Measurements from ENCODE around the gene CNGA4.

Gene CNGA4

GRCh38 chr11:6238902-6239301 lies at the start of gene CNGA4:
Gene CNGA4 (plus strand): TSS chr11:6239089. CDS start chr11:6239207, 118 bp downstream.
- H3K27ac ChIP-seq (ENCODE audit: low read depth, low read length): no peak within 1 kb of the TSS

GRCh38 chr11:6191742-6192141 lies 47.1 kb upstream of the CNGA4 start:
- H3K4me3 ChIP-seq (ENCODE audit: low read depth, low read length): no peak overlapping the region
- no peak overlapping the region for H3K27ac ChIP-seq (ENCODE audit: low read depth, low read length)
- no peaks in the 10 kb centered on the region for H3K4me1 ChIP-seq (ENCODE audit: control insufficient read depth, insufficient read depth, low read length)

More at GRCh38 chr11:6238902-6239301, at the start of gene CNGA4:
- Histone ChIP-seq H3K36me3 (ENCODE audit: control insufficient read depth, insufficient read depth, low read length) (no peaks in the 10 kb centered on the region), H3K4me1 (ENCODE audit: control insufficient read depth, insufficient read depth, low read length) (0 out of 2 replicates have a peak, but pooled peaks cover under 1% of the 10 kb centered on the region), H3K9ac (ENCODE audit: low read length) (no peak within 1 kb of the TSS), H3K27me3 (ENCODE audit: control insufficient read depth, insufficient read depth, low read length) (no peaks in the 10 kb centered on the region), H3K9me3 (ENCODE audit: control insufficient read depth, insufficient read depth, low read depth, low read length) (no peaks in the 10 kb centered on the region), H3K4me3 (ENCODE audit: low read depth, low read length) (no peak within 1 kb of the TSS)

GRCh38 chr11:6194065-6194581 lies 44.8 kb upstream of the CNGA4 start:
- Histone ChIP-seq H3K27ac (ENCODE audit: low read depth, low read length) (no peak overlapping the region), H3K9me3 (ENCODE audit: control insufficient read depth, insufficient read depth, low read depth, low read length) (no peaks in the 10 kb centered on the region), H3K4me3 (ENCODE audit: low read depth, low read length) (no peak overlapping the region), H3K4me1 (ENCODE audit: control insufficient read depth, insufficient read depth, low read length) (no peaks in the 10 kb centered on the region), H3K27me3 (ENCODE audit: control insufficient read depth, insufficient read depth, low read length) (no peaks in the 10 kb centered on the region), H3K9ac (ENCODE audit: low read length) (no peak overlapping the region), H3K36me3 (ENCODE audit: control insufficient read depth, insufficient read depth, low read length) (no peaks in the 10 kb centered on the region)

More at GRCh38 chr11:6191742-6192141, 47.1 kb upstream of the CNGA4 start:
- Histone ChIP-seq H3K36me3 (ENCODE audit: control insufficient read depth, insufficient read depth, low read length) (no peaks in the 10 kb centered on the region), H3K9ac (ENCODE audit: low read length) (no peak overlapping the region), H3K27me3 (ENCODE audit: control insufficient read depth, insufficient read depth, low read length) (no peaks in the 10 kb centered on the region), H3K9me3 (ENCODE audit: control insufficient read depth, insufficient read depth, low read depth, low read length) (no peaks in the 10 kb centered on the region)

GRCh38 chr11:6196396-6196795 lies 42.5 kb upstream of the CNGA4 start:
- H3K27me3 ChIP-seq (ENCODE audit: control insufficient read depth, insufficient read depth, low read length): no peaks in the 10 kb centered on the region
- no peaks in the 10 kb centered on the region; the same call in 1 of the 2 replicates for H3K4me1 ChIP-seq (ENCODE audit: control insufficient read depth, insufficient read depth, low read length)
- no peaks in the 10 kb centered on the region for H3K36me3 ChIP-seq (ENCODE audit: control insufficient read depth, insufficient read depth, low read length)
- no peaks in the 10 kb centered on the region for H3K9me3 ChIP-seq (ENCODE audit: control insufficient read depth, insufficient read depth, low read depth, low read length)
- no peak overlapping the region for H3K9ac ChIP-seq (ENCODE audit: low read length)
- no peak overlapping the region for H3K4me3 ChIP-seq (ENCODE audit: low read depth, low read length)
- H3K27ac ChIP-seq (ENCODE audit: low read depth, low read length): no peak overlapping the region

- Histone ChIP-seq H3K36me3 (ENCODE audit: control insufficient read depth, insufficient read depth, low read length) (no peaks in the 10 kb centered on the region), H3K27ac (ENCODE audit: low read depth, low read length) (no peak overlapping the region), H3K4me3 (ENCODE audit: low read depth, low read length) (no peak overlapping the region)
Measured at GRCh38 chr11:6197466-6198200, 41.3 kb upstream of the CNGA4 start.

GRCh38 chr11:6199174-6199810 lies 39.6 kb upstream of the CNGA4 start, which contains the start of gene OR52W1:
Gene OR52W1 (plus strand): TSS chr11:6199224. CDS start chr11:6199224, 0 bp downstream.
- Histone ChIP-seq H3K4me3 (ENCODE audit: low read depth, low read length) (no peak within 1 kb of the TSS), H3K27ac (ENCODE audit: low read depth, low read length) (no peak within 1 kb of the TSS), H3K36me3 (ENCODE audit: control insufficient read depth, insufficient read depth, low read length) (no peaks in the 10 kb centered on the region), H3K9me3 (ENCODE audit: control insufficient read depth, insufficient read depth, low read depth, low read length) (no peaks in the 10 kb centered on the region), H3K4me1 (ENCODE audit: control insufficient read depth, insufficient read depth, low read length) (no peaks in the 10 kb centered on the region; the same call in 1 of the 2 replicates), H3K27me3 (ENCODE audit: control insufficient read depth, insufficient read depth, low read length) (no peaks in the 10 kb centered on the region), H3K9ac (ENCODE audit: low read length) (no peak within 1 kb of the TSS)

More at GRCh38 chr11:6197466-6198200, 41.3 kb upstream of the CNGA4 start:
- Histone ChIP-seq H3K27me3 (ENCODE audit: control insufficient read depth, insufficient read depth, low read length) (no peaks in the 10 kb centered on the region), H3K4me1 (ENCODE audit: control insufficient read depth, insufficient read depth, low read length) (no peaks in the 10 kb centered on the region; the same call in 1 of the 2 replicates), H3K9me3 (ENCODE audit: control insufficient read depth, insufficient read depth, low read depth, low read length) (no peaks in the 10 kb centered on the region), H3K9ac (ENCODE audit: low read length) (no peak overlapping the region)

GRCh38 chr11:6200975-6201374 lies 37.9 kb upstream of the CNGA4 start:
- Histone ChIP-seq H3K27ac (ENCODE audit: low read depth, low read length) (no peak overlapping the region), H3K27me3 (ENCODE audit: control insufficient read depth, insufficient read depth, low read length) (no peaks in the 10 kb centered on the region), H3K4me3 (ENCODE audit: low read depth, low read length) (no peak overlapping the region), H3K4me1 (ENCODE audit: control insufficient read depth, insufficient read depth, low read length) (no peaks in the 10 kb centered on the region; the same call in 1 of the 2 replicates), H3K9me3 (ENCODE audit: control insufficient read depth, insufficient read depth, low read depth, low read length) (no peaks in the 10 kb centered on the region), H3K9ac (ENCODE audit: low read length) (no peak overlapping the region), H3K36me3 (ENCODE audit: control insufficient read depth, insufficient read depth, low read length) (peaks cover 9% of the 10 kb centered on the region)

GRCh38 chr11:6201481-6201880 lies 37.4 kb upstream of the CNGA4 start:
- H3K27me3 ChIP-seq (ENCODE audit: control insufficient read depth, insufficient read depth, low read length): no peaks in the 10 kb centered on the region
- no peaks in the 10 kb centered on the region for H3K9me3 ChIP-seq (ENCODE audit: control insufficient read depth, insufficient read depth, low read depth, low read length)
- no peak overlapping the region for H3K4me3 ChIP-seq (ENCODE audit: low read depth, low read length)
- no peak overlapping the region for H3K9ac ChIP-seq (ENCODE audit: low read length)
- H3K4me1 ChIP-seq (ENCODE audit: control insufficient read depth, insufficient read depth, low read length): no peaks in the 10 kb centered on the region; the same call in 1 of the 2 replicates
- H3K27ac ChIP-seq (ENCODE audit: low read depth, low read length): no peak overlapping the region
- peaks cover 9% of the 10 kb centered on the region for H3K36me3 ChIP-seq (ENCODE audit: control insufficient read depth, insufficient read depth, low read length)

GRCh38 chr11:6202041-6202440 lies 36.8 kb upstream of the CNGA4 start:
- Histone ChIP-seq H3K4me1 (ENCODE audit: control insufficient read depth, insufficient read depth, low read length) (no peaks in the 10 kb centered on the region; the same call in 1 of the 2 replicates), H3K36me3 (ENCODE audit: control insufficient read depth, insufficient read depth, low read length) (peaks cover 9% of the 10 kb centered on the region), H3K4me3 (ENCODE audit: low read depth, low read length) (no peak overlapping the region), H3K27ac (ENCODE audit: low read depth, low read length) (no peak overlapping the region), H3K27me3 (ENCODE audit: control insufficient read depth, insufficient read depth, low read length) (no peaks in the 10 kb centered on the region), H3K9ac (ENCODE audit: low read length) (no peak overlapping the region), H3K9me3 (ENCODE audit: control insufficient read depth, insufficient read depth, low read depth, low read length) (no peaks in the 10 kb centered on the region)

- H3K36me3 ChIP-seq (ENCODE audit: control insufficient read depth, insufficient read depth, low read length): peaks cover 15% of the 10 kb centered on the region
- no peaks in the 10 kb centered on the region; the same call in 1 of the 2 replicates for H3K4me1 ChIP-seq (ENCODE audit: control insufficient read depth, insufficient read depth, low read length)
- no peak overlapping the region for H3K27ac ChIP-seq (ENCODE audit: low read depth, low read length)
Measured at GRCh38 chr11:6203327-6203726, 35.6 kb upstream of the CNGA4 start.

GRCh38 chr11:6204706-6205105 lies 34.2 kb upstream of the CNGA4 start:
- Histone ChIP-seq H3K9me3 (ENCODE audit: control insufficient read depth, insufficient read depth, low read depth, low read length) (no peaks in the 10 kb centered on the region), H3K4me3 (ENCODE audit: low read depth, low read length) (no peak overlapping the region), H3K36me3 (ENCODE audit: control insufficient read depth, insufficient read depth, low read length) (peaks cover 18% of the 10 kb centered on the region), H3K27ac (ENCODE audit: low read depth, low read length) (no peak overlapping the region), H3K4me1 (ENCODE audit: control insufficient read depth, insufficient read depth, low read length) (no peaks in the 10 kb centered on the region; the same call in 1 of the 2 replicates), H3K9ac (ENCODE audit: low read length) (no peak overlapping the region), H3K27me3 (ENCODE audit: control insufficient read depth, insufficient read depth, low read length) (no peaks in the 10 kb centered on the region)

More at GRCh38 chr11:6203327-6203726, 35.6 kb upstream of the CNGA4 start:
- no peak overlapping the region for H3K9ac ChIP-seq (ENCODE audit: low read length)
- H3K27me3 ChIP-seq (ENCODE audit: control insufficient read depth, insufficient read depth, low read length): no peaks in the 10 kb centered on the region
- no peak overlapping the region for H3K4me3 ChIP-seq (ENCODE audit: low read depth, low read length)
- no peaks in the 10 kb centered on the region for H3K9me3 ChIP-seq (ENCODE audit: control insufficient read depth, insufficient read depth, low read depth, low read length)

Data from HUES6 (cell line).